Neural cell (in vitro differentiated cells): ENCODE results near the gene MDN1. TPM values are rescaled to one million over a fixed set of nuclear protein-coding genes. Genes with fewer than 3 reads are reported as not detected.

Experiments
- H2AFZ ChIP-seq: fragments of 200-600, 300-800 bp; sonication (generic), shearing (Covaris generic); 2 replicates; pipeline ENCODE4 v1.6.0; 2014; ENCODE audit warnings: low read depth, mild to moderate bottlenecking, antibody characterized with exemption, low read length, moderate library complexity
- H3F3A ChIP-seq: fragments of 200-600 bp; shearing (Covaris generic); 2 replicates; pipeline ENCODE4 v1.6.1; 2016; ENCODE audit warnings: mild to moderate bottlenecking, moderate library complexity, mixed read lengths, antibody characterized with exemption, low read length; ENCODE audit not compliant: insufficient read depth, poor library complexity, severe bottlenecking
- H3K27ac ChIP-seq: fragments of 200-600, 300-800 bp; sonication (generic), shearing (Covaris generic); 2 replicates; pipeline ENCODE4 v1.5.1; 2014; ENCODE audit warnings: mild to moderate bottlenecking, low read length, moderate library complexity
- H3K27me3 ChIP-seq: fragments of 300-800, 200-600 bp; sonication (generic), shearing (Covaris generic); 2 replicates; pipeline ENCODE4 v1.6.0; 2014; ENCODE audit warnings: mild to moderate bottlenecking, low read depth, low read length, moderate library complexity; ENCODE audit not compliant: insufficient read depth
- H3K36me3 ChIP-seq: fragments of 300-800, 200-600 bp; sonication (generic), shearing (Covaris generic); 2 replicates; pipeline ENCODE4 v1.5.1; 2014; ENCODE audit warnings: mild to moderate bottlenecking, antibody characterized with exemption, low read length, moderate library complexity; ENCODE audit not compliant: insufficient read depth
- H3K4me2 ChIP-seq: fragments of 300-800, 200-600 bp; sonication (generic), shearing (Covaris generic); 2 replicates; pipeline ENCODE4 v1.6.0; 2014; ENCODE audit warnings: mild to moderate bottlenecking, low read length
- H3K4me3 ChIP-seq: fragments of 300-800, 200-600 bp; sonication (generic), shearing (Covaris generic); 2 replicates; pipeline ENCODE4 v1.5.1; 2014; ENCODE audit warnings: mild to moderate bottlenecking, low read length, moderate library complexity
- H3K79me2 ChIP-seq: fragments of 200-600 bp; shearing (Covaris generic); replicated peaks from 2 replicates; pipeline ENCODE4 v1.6.0; 2014; ENCODE audit warnings: mild to moderate bottlenecking, low read length, moderate library complexity; ENCODE audit not compliant: insufficient read depth
- H3K9ac ChIP-seq: fragments of 300-800, 200-600 bp; sonication (generic), shearing (Covaris generic); 2 replicates; pipeline ENCODE4 v1.6.1; 2016; ENCODE audit warnings: mild to moderate bottlenecking, low read length, mixed read lengths
- H3K9me2 ChIP-seq: fragments of 200-600 bp; shearing (Covaris generic); 2 replicates; pipeline ENCODE4 v1.6.1; 2016; ENCODE audit warnings: mild to moderate bottlenecking, low read length, mixed read lengths; ENCODE audit not compliant: insufficient read depth
- H3K9me3 ChIP-seq: fragments of 200-600, 300-800 bp; sonication (generic), shearing (Covaris generic); 2 replicates; pipeline ENCODE4 v1.6.1; 2016; ENCODE audit warnings: mild to moderate bottlenecking, mixed run types, low read length, moderate library complexity, mixed read lengths
- H4K20me1 ChIP-seq: fragments of 200-600 bp; shearing (Covaris generic); 2 replicates; pipeline ENCODE4 v1.6.1; 2016; ENCODE audit warnings: mild to moderate bottlenecking, mixed run types; ENCODE audit not compliant: insufficient read depth
- CTCF ChIP-seq: fragments of 450-650 bp; IDR thresholded peaks from 2 replicates; pipeline ENCODE4 v1.5.1; 2014; ENCODE audit warnings: antibody characterized with exemption, mild to moderate bottlenecking, moderate library complexity; ENCODE audit not compliant: poor library complexity, severe bottlenecking
- EP300 ChIP-seq: fragments of 450-650 bp; conservative IDR thresholded peaks from 2 replicates; pipeline ENCODE4 v1.6.1; 2014; ENCODE audit warnings: antibody characterized with exemption, mild to moderate bottlenecking, moderate library complexity; ENCODE audit not compliant: poor library complexity, severe bottlenecking
- EZH2 ChIP-seq: fragments of 200-600, 300-800 bp; shearing (Covaris generic), sonication (generic); IDR thresholded peaks from 2 replicates; pipeline ENCODE4 v1.6.1; 2014; ENCODE audit warnings: antibody characterized with exemption, low read length, borderline replicate concordance, mild to moderate bottlenecking; ENCODE audit not compliant: insufficient read depth, poor library complexity, severe bottlenecking
- MXI1 ChIP-seq: fragments of 450-650 bp; conservative IDR thresholded peaks from 2 replicates; pipeline ENCODE4 v1.6.1; 2014; ENCODE audit warnings: antibody characterized with exemption, mild to moderate bottlenecking; ENCODE audit not compliant: poor library complexity, severe bottlenecking
- POLR2AphosphoS5 ChIP-seq: IDR thresholded peaks from 2 replicates; pipeline ENCODE4 v1.6.1; 2012
- RAD21 ChIP-seq: fragments of 450-650 bp; conservative IDR thresholded peaks from 2 replicates; pipeline ENCODE4 v1.6.1; 2014; ENCODE audit warnings: antibody characterized with exemption, mild to moderate bottlenecking, moderate library complexity
- REST ChIP-seq: IDR thresholded peaks from 2 replicates; pipeline ENCODE4 v1.6.1; 2012; ENCODE audit warnings: borderline replicate concordance
- SMC3 ChIP-seq: fragments of 450-650 bp; conservative IDR thresholded peaks from 2 replicates; pipeline ENCODE4 v1.6.1; 2014; ENCODE audit warnings: antibody characterized with exemption, mild to moderate bottlenecking, moderate library complexity; ENCODE audit not compliant: poor library complexity
- TAF1 ChIP-seq: IDR thresholded peaks from 2 replicates; pipeline ENCODE4 v1.6.1; 2012; ENCODE audit warnings: low read depth
- polyA plus RNA-seq: library from polyadenylated mRNA; depleted of rRNA; stranded (reverse); fragments of >200 nt; gene quantifications from 2 replicates; pipeline ENCODE4 v1.2.3, GENCODE V29; 2014

Gene MDN1
- polyA plus RNA-seq, 1 donor from 2014 or later, result 17.8 TPM

GRCh38 chr6:89723046-89723445 lies 96.5 kb downstream of the MDN1 start:
- Histone ChIP-seq H3K9me2 (no peaks in the 10 kb centered on the region), H3K79me2 (no peaks in the 10 kb centered on the region), H3K4me3 (no peak overlapping the region), H3K9me3 (no peaks in the 10 kb centered on the region), H4K20me1 (no peaks in the 10 kb centered on the region), H3F3A (no peaks in the 10 kb centered on the region), H3K27ac (no peak overlapping the region), H3K27me3 (no peaks in the 10 kb centered on the region), H3K4me2 (no peak overlapping the region), H3K9ac (no peak overlapping the region), H2AFZ (no peak overlapping the region), H3K36me3 (no peaks in the 10 kb centered on the region)
- TF ChIP-seq EZH2 (no peak), MXI1 (no peak)

- Histone ChIP-seq H3K4me2 (no peak overlapping the region), H3K4me3 (no peak overlapping the region), H3K27me3 (no peaks in the 10 kb centered on the region), H3K9ac (no peak overlapping the region), H3K9me2 (no peaks in the 10 kb centered on the region), H3K9me3 (no peaks in the 10 kb centered on the region), H4K20me1 (no peaks in the 10 kb centered on the region), H3F3A (no peaks in the 10 kb centered on the region), H3K27ac (no peak overlapping the region), H3K36me3 (no peaks in the 10 kb centered on the region), H3K79me2 (no peaks in the 10 kb centered on the region), H2AFZ (no peak overlapping the region)
- TF ChIP-seq REST (no peak), EP300 (no peak), RAD21 (no peak), TAF1 (no peak), POLR2AphosphoS5 (no peak), MXI1 (no peak), EZH2 (no peak), SMC3 (no peak), CTCF (no peak)
These were observed 103.1 kb downstream of the MDN1 start for GRCh38 chr6:89716532-89716931.

- Histone ChIP-seq H3K36me3 (no peaks in the 10 kb centered on the region), H3F3A (no peaks in the 10 kb centered on the region), H3K9ac (no peak overlapping the region), H2AFZ (no peak overlapping the region), H3K27me3 (no peaks in the 10 kb centered on the region), H3K79me2 (no peaks in the 10 kb centered on the region), H3K4me2 (no peak overlapping the region), H4K20me1 (no peaks in the 10 kb centered on the region), H3K9me2 (no peaks in the 10 kb centered on the region), H3K4me3 (no peak overlapping the region), H3K9me3 (no peaks in the 10 kb centered on the region), H3K27ac (no peak overlapping the region)
- TF ChIP-seq EP300 (no peak), EZH2 (no peak), CTCF (no peak), MXI1 (no peak), REST (no peak), POLR2AphosphoS5 (no peak), SMC3 (no peak), TAF1 (no peak), RAD21 (no peak)
These were observed 107.8 kb downstream of the MDN1 start for GRCh38 chr6:89711801-89712200.
